Measurements from ENCODE around the gene SACM1L. TPM values are rescaled to one million over a fixed set of nuclear protein-coding genes. Genes with fewer than 3 reads are reported as not detected.
A peak's percentile ranks its signal among the peaks of the same experiment; 100 is the strongest.

Gene SACM1L
- total and polyA plus RNA-seq, 2 of the 13 experiments (the other 11 are each of a cell fraction or from before 2014, with no cell fraction given), result 15.1 to 27.8 TPM

GRCh38 chr3:45690336-45691035, 1.3 kb downstream of the SACM1L start:
- H3K4me3 ChIP-seq (replicated peaks in 1 of 3; ENCODE audit: insufficient read depth in 1 of 3, low read depth in 2 of 3, low read length in 3 of 3), result peak overlapping the region; percentile 74 to 99 (median 90)
- DNase-seq (ENCODE audit: low spot score), result no peak
- no peaks in the 10 kb centered on the region for H3K9me3 ChIP-seq (ENCODE audit: low read length)
- H4K20me1 ChIP-seq (ENCODE audit: insufficient read depth, low read length), result 0 out of 2 replicates have a peak, but pooled peaks cover 4% of the 10 kb centered on the region
- intact Hi-C loops (cut with micrococcal nuclease; ENCODE audit: unreplicated experiment), result no loop called here
- peak overlapping the region; percentile 90 for H3K4me2 ChIP-seq (ENCODE audit: low read depth, low read length)
- FAIRE-seq, result no peak
- H3K79me2 ChIP-seq (ENCODE audit: insufficient read depth, low read length), result peaks cover 56% of the 10 kb centered on the region
- in situ Hi-C loops (cut with HindIII; ENCODE audit: extremely low pct_ligation_motif_present, low pct_unique_long_range_greater_than_20kb), result no loop called here
- H3K9ac ChIP-seq (ENCODE audit: insufficient read depth, low read depth, low read length), result peak overlapping the region; percentile 96
- no TSS peak for BruUV-seq (replicated peaks)
- no peak overlapping the region for H2AFZ ChIP-seq (ENCODE audit: low read length)
- no peak for TF ChIP-seq NONO (IDR thresholded peaks at IDR 0.05)
- TF ChIP-seq NONO (CRISPR knock-in tag; conservative IDR thresholded peaks at IDR 0.05), result no peak
- peak; percentile 21; the same call in 1 of the 2 replicates for TF ChIP-seq SAP130 (CRISPR knock-in tag; IDR thresholded peaks at IDR 0.05; ENCODE audit: low read depth)
- POLR2A ChIA-PET, result interaction anchor here (1.5 kb wide), 1 partner anchor 179 kb away, joined by 3 read pairs; no protein-coding TSS in a partner anchor
- CTCF ChIA-PET (ENCODE audit: low intra/inter-chr PET ratio, low total read pairs), result no interaction called here
- H3K36me3 ChIP-seq (replicated peaks in 1 of 2; ENCODE audit: control insufficient read depth in 1 of 2, insufficient read depth in 2 of 2, low read length in 2 of 2), result 0 out of 5 replicates have a peak, but pooled peaks cover 0 to 3% of the 10 kb centered on the region in 2 experiments
- 17% methylated on average over 4 of the region's 4 CpGs for WGBS (ENCODE audit: low lambda C conversion rate)
- no peak for ATAC-seq
- H3K4me1 ChIP-seq (ENCODE audit: insufficient read depth, low read length), result peaks cover 51% of the 10 kb centered on the region
- H3K27me3 ChIP-seq (ENCODE audit: control insufficient read depth in 1 of 2, insufficient read depth in 2 of 2, low read length in 2 of 2), result no peaks in the 10 kb centered on the region; a peak in 1 of 5 replicates
- peak overlapping the region; percentile 87 for H3K27ac ChIP-seq (ENCODE audit: extremely low read length, insufficient read depth, low read length)

- H3K79me2 ChIP-seq (ENCODE audit: insufficient read depth, low read length), result peaks cover 69% of the 10 kb centered on the region
- H3K4me3 ChIP-seq (replicated peaks in 1 of 3; ENCODE audit: insufficient read depth in 1 of 3, low read depth in 2 of 3, low read length in 3 of 3), result no peak overlapping the region
- ChIA-PET POLR2A (no interaction called here), CTCF (ENCODE audit: low intra/inter-chr PET ratio, low total read pairs) (no interaction called here)
- ATAC-seq (no peak), FAIRE-seq (no peak), DNase-seq (ENCODE audit: low spot score) (no peak)
- H3K9me3 ChIP-seq (ENCODE audit: low read length), result no peaks in the 10 kb centered on the region
- 0 out of 2 replicates have a peak, but pooled peaks cover 4% of the 10 kb centered on the region for H4K20me1 ChIP-seq (ENCODE audit: insufficient read depth, low read length)
- H3K36me3 ChIP-seq (replicated peaks in 1 of 2; ENCODE audit: control insufficient read depth in 1 of 2, insufficient read depth in 2 of 2, low read length in 2 of 2), result peaks cover 2 to 5% of the 10 kb centered on the region in 2 experiments; a peak in 1 of 5 replicates
- H3K4me1 ChIP-seq (ENCODE audit: insufficient read depth, low read length), result peaks cover 50% of the 10 kb centered on the region
- peak overlapping the region; percentile 90; the same call in 1 of the 2 replicates for H3K4me2 ChIP-seq (ENCODE audit: low read depth, low read length)
- H3K27me3 ChIP-seq (ENCODE audit: control insufficient read depth in 1 of 2, insufficient read depth in 2 of 2, low read length in 2 of 2), result no peaks in the 10 kb centered on the region; a peak in 1 of 5 replicates
- no peak overlapping the region for H3K9ac ChIP-seq (ENCODE audit: insufficient read depth, low read depth, low read length)
- in situ Hi-C loops (cut with HindIII; ENCODE audit: extremely low pct_ligation_motif_present, low pct_unique_long_range_greater_than_20kb) (no loop called here), intact Hi-C loops (cut with micrococcal nuclease; ENCODE audit: unreplicated experiment) (no loop called here)
- 96% methylated on average over 2 of the region's 2 CpGs for WGBS (ENCODE audit: low lambda C conversion rate)
- TF ChIP-seq GABPA (IDR thresholded peaks at IDR 0.05; ENCODE audit: low read depth, low read length), result no peak
- TF ChIP-seq GABPA (CRISPR knock-in tag; IDR thresholded peaks at IDR 0.05; ENCODE audit: low read depth), result no peak
- peak; percentile 56; the same call in 1 of the 2 replicates for TF ChIP-seq ZNF629 (CRISPR knock-in tag; conservative IDR thresholded peaks at IDR 0.05)
- TF ChIP-seq RFXANK (CRISPR knock-in tag; IDR thresholded peaks at IDR 0.05), result no peak
- no peak for TF ChIP-seq PAWR (CRISPR knock-in tag; IDR thresholded peaks at IDR 0.05; ENCODE audit: borderline replicate concordance)
- no peak for TF ChIP-seq SATB2 (CRISPR knock-in tag; IDR thresholded peaks at IDR 0.05)
- H3K27ac ChIP-seq (ENCODE audit: extremely low read length, insufficient read depth, low read length), result no peak overlapping the region
- H2AFZ ChIP-seq (ENCODE audit: low read length), result no peak overlapping the region
- BruUV-seq (replicated peaks), result no TSS peak
Measured at GRCh38 chr3:45691842-45692241, 2.6 kb downstream of the SACM1L start.
